ENCODE measurements around the gene ABCA4.

DNA sequence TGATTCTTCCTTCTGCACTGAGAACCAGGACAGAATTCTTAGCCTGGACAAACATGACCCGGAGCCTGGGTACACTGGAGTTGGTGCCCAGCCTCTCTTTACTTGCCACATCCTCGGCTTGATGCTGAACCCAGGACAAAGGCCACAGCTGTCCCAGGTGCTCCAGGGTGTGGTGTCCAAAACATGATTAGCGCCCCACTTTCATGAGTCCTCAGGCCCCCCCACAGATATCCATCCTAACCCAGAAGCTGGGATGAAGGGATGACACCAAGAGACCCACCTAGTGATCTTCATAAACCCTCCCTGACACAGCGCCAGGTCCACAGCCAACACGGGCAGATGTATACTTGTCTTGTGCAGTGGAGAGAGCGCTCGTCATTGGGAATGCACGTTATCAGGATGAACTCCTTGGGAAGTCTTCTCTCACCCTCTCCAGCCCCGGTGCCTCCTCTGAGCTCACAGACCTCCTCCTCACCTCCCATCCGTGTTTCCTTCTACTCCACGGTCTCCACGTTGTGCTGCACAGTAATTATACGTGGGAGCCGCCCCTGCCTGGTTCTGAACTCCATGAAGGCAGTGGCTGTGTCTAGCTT lies 3.6 kb downstream of the ABCA4 start:
- TF ChIP-seq POLR2A (IDR thresholded peaks at IDR 0.05; ENCODE audit: low read depth, low read length) (no peak), POLR2AphosphoS5 (IDR thresholded peaks at IDR 0.05; ENCODE audit: low read depth, low read length) (no peak), SPI1 (IDR thresholded peaks at IDR 0.05; ENCODE audit: low read depth, low read length) (no peak), TAF1 (IDR thresholded peaks at IDR 0.05; ENCODE audit: low read depth, low read length) (no peak), PAX5 (IDR thresholded peaks at IDR 0.05; ENCODE audit: insufficient read depth, low read length, severe bottlenecking) (no peak)

Data from GM12891 (cell line).